Body of pancreas (tissue), 4 donors: ENCODE data around the gene MAML3. TPM values are rescaled to one million over a fixed set of nuclear protein-coding genes. Genes with fewer than 3 reads are reported as not detected.

Experiments used
- ATAC-seq: fragments of 150-250 bp; one replicate; pipeline ENCODE4 v1.9.1; 2016
- DNase-seq, 4 donors: peaks; one replicate each; pipeline ENCODE4 v3.0.0-alpha.2; 2019
- H3K27ac ChIP-seq, 4 donors: fragments of 200-600 bp; sonication (generic); 1 replicate in 3 of 4; 2 replicates in 1 of 4; pipeline versions ENCODE4 v1.5.1 to v1.6.1; 2016 to 2019; ENCODE audit warnings: mild to moderate bottlenecking in 1 of 4, mixed read lengths in 1 of 4, moderate library complexity in 1 of 4
- H3K27me3 ChIP-seq, 2 donors: fragments of 200-600 bp; sonication (generic); one replicate each; pipeline ENCODE4 v1.6.0; 2016; ENCODE audit warnings: mild to moderate bottlenecking in 1 of 2
- H3K36me3 ChIP-seq, 2 donors: fragments of 200-600 bp; sonication (generic); replicated peaks in 1 of 2; 2 replicates each; pipeline ENCODE4 v1.5.1; 2016; ENCODE audit warnings: low read depth in 2 of 2; ENCODE audit not compliant: insufficient read depth in 1 of 2
- H3K4me1 ChIP-seq: fragments of 200-600 bp; sonication (generic); one replicate; pipeline ENCODE4 v1.6.0; 2016
- H3K4me3 ChIP-seq, 2 donors: fragments of 200-600 bp; sonication (generic); 1 replicate in 1 of 2; 2 replicates in 1 of 2; pipeline ENCODE4 v1.5.1; 2016 to 2019
- H3K9me3 ChIP-seq, 3 donors: fragments of 200-600 bp; sonication (generic); 1 replicate in 2 of 3; 2 replicates in 1 of 3; pipeline ENCODE4 v1.5.1; 2016
- POLR2A ChIP-seq, 3 donors: fragments of 450-650 bp; IDR thresholded peaks; one replicate each; pipeline ENCODE4 v1.6.1; 2016; ENCODE audit warnings: antibody characterized with exemption in 3 of 3, mild to moderate bottlenecking in 2 of 3
- WGBS, 2 donors: methylation state at CpG; one replicate each; pipeline ENCODE4 v1.1.5; 2017; 5-methylcytosine and 5-hydroxymethylcytosine counted together
- intact Hi-C: fragments of 100-400 bp; cut with DNase I; formaldehyde crosslinking; loops from one replicate; pipeline ENCODE4 v1.15.1; 2023
- total RNA-seq, 2 donors: library from RNA; depleted of rRNA; stranded (reverse); fragments of >200 nt; gene quantifications; one replicate each; pipeline ENCODE4 v1.1.0, GENCODE V29; 2016
- TF ChIP-seq, protein P1 (sequence below), 7 experiments: fragments of 450-650 bp in 4 of 7; fragments of 200-600 bp in 3 of 7; sonication (generic) in 3 of 7; IDR thresholded peaks; one replicate each; pipeline ENCODE4 v1.5.1; 2016 to 2019; ENCODE audit warnings: antibody characterized with exemption in 7 of 7

The MAML3 gene
- total RNA-seq, 2 donors from 2014 or later, result 11.2 to 11.4 TPM

DNA sequence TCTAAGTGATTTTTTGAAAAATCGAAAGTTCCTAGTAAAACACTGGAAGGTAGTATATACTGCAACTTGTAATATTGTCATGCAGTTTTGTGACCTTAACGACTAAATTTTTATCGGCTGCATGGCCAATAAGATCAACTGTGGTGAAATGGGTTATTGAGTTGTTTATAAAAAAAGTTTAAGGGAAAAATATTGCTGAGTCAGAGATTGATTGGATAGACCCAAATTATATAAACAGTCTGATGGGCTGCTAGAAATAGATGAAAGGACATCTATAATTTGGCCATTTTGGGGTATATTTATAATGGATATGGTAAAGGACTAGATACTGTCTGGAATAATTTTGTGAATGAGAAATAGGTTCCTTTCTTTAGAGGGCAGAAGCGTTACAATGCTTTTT lies 432.2 kb downstream of the MAML3 start:
- intact Hi-C loops, result no loop called here
- H3K27me3 ChIP-seq, result no peaks in the 10 kb centered on the region
- H3K27ac ChIP-seq, result no peak overlapping the region
- WGBS, 2 donors, result 70 to 76% methylated on average over 4 of the region's 4 CpGs
- no peak for ATAC-seq
- no peaks in the 10 kb centered on the region for H3K4me1 ChIP-seq
- H3K4me3 ChIP-seq, result no peak overlapping the region
- TF ChIP-seq, protein P1, sequence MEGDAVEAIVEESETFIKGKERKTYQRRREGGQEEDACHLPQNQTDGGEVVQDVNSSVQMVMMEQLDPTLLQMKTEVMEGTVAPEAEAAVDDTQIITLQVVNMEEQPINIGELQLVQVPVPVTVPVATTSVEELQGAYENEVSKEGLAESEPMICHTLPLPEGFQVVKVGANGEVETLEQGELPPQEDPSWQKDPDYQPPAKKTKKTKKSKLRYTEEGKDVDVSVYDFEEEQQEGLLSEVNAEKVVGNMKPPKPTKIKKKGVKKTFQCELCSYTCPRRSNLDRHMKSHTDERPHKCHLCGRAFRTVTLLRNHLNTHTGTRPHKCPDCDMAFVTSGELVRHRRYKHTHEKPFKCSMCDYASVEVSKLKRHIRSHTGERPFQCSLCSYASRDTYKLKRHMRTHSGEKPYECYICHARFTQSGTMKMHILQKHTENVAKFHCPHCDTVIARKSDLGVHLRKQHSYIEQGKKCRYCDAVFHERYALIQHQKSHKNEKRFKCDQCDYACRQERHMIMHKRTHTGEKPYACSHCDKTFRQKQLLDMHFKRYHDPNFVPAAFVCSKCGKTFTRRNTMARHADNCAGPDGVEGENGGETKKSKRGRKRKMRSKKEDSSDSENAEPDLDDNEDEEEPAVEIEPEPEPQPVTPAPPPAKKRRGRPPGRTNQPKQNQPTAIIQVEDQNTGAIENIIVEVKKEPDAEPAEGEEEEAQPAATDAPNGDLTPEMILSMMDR (IDR thresholded peaks at IDR 0.05), result no peak
- no peak for TF ChIP-seq POLR2A (IDR thresholded peaks at IDR 0.05)
- no peaks in the 10 kb centered on the region for H3K9me3 ChIP-seq
- no peak for DNase-seq
- H3K36me3 ChIP-seq, result peaks cover 0 to 5% of the 10 kb centered on the region in 2 donors

DNA sequence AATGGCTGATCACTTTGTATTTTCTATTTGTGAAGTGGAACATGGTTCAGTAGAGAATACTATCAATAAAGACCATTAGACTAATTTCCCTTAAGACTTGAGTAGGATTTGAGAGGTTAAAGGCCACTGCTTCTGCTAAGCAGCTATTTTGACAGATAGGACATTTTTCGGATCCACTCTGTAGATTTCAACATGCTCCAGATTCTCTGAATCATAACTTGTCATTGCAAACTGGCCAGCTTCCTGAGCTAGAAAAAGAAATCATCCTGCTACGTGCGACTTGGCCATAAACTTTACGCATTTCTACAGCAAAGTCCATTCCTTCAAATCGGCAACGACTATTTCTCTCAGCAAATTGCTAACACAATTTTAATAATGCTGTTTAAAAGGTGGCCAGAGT lies 433.2 kb downstream of the MAML3 start:
- peaks cover 4% of the 10 kb centered on the region for H3K4me1 ChIP-seq
- ATAC-seq, result no peak
- no peak for DNase-seq
- 81 to 89% methylated on average over 6 of the region's 6 CpGs for WGBS, 2 donors
- no peak overlapping the region for H3K27ac ChIP-seq
- peaks cover 0 to 5% of the 10 kb centered on the region in 2 donors for H3K36me3 ChIP-seq
- no peak overlapping the region for H3K4me3 ChIP-seq
- TF ChIP-seq, protein P1 (IDR thresholded peaks at IDR 0.05), result no peak
- TF ChIP-seq POLR2A (IDR thresholded peaks at IDR 0.05), result no peak
- intact Hi-C loops, result no loop called here
- no peaks in the 10 kb centered on the region for H3K9me3 ChIP-seq
- no peaks in the 10 kb centered on the region for H3K27me3 ChIP-seq

DNA sequence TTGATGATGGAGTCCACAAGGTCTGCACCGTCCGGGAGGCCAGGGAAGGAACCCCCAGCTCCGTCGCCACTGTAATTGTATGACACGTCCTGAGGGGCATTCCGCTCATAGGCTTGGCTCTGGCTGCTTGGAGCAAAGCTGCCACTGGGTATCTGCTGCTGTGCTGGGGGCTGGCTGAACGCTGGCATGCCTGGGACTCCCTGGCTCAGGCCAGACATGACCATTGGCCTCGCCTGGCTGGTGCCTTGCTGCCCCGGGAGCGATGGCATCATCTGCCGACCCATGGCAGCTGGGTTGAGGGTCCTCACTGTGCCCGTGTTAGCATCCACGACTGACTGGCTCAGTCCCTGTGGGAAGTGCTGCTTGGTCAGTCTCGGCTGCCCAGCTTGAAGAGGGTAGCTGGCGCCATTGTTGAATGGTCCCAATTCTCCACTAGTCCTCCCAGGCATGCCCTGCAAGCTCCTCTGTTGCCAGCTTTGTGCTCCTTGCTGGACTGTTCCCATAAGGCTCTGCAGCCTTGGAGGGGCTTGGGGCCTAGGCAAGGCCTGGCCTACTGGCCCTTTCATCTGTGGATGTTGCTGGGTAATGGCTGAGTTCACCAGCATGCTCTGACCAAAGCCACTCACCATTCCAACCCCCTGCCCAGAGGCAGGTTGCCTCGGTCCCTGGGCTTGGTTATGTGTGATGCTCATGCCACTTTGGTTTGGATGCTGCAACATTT lies 434.4 kb downstream of the MAML3 start:
- TF ChIP-seq, protein P1 (IDR thresholded peaks at IDR 0.05), result no peak
- no peak for TF ChIP-seq POLR2A (IDR thresholded peaks at IDR 0.05)
- intact Hi-C loops, result no loop called here
- DNase-seq (no peak), ATAC-seq (no peak)
- 93 to 97% methylated on average over 5 to 16 of the region's 16 CpGs for WGBS, 2 donors
- H3K27me3 ChIP-seq, result no peaks in the 10 kb centered on the region
- peaks cover 0 to 5% of the 10 kb centered on the region in 2 donors for H3K36me3 ChIP-seq
- peaks cover 8% of the 10 kb centered on the region for H3K4me1 ChIP-seq
- no peak overlapping the region for H3K4me3 ChIP-seq
- H3K27ac ChIP-seq, result no peak overlapping the region
- no peaks in the 10 kb centered on the region for H3K9me3 ChIP-seq

- peaks cover 0 to 5% of the 10 kb centered on the region in 2 donors for H3K36me3 ChIP-seq
- DNase-seq, result no peak
- WGBS, 2 donors, result 88 to 91% methylated on average over 6 to 10 of the region's 10 CpGs
- intact Hi-C loops, result no loop called here
- H3K4me3 ChIP-seq, result no peak overlapping the region
- no peak for TF ChIP-seq POLR2A (IDR thresholded peaks at IDR 0.05)
- TF ChIP-seq, protein P1 (IDR thresholded peaks at IDR 0.05), result no peak
- no peaks in the 10 kb centered on the region for H3K9me3 ChIP-seq
- H3K27me3 ChIP-seq, result no peaks in the 10 kb centered on the region
- H3K27ac ChIP-seq, result no peak overlapping the region
- ATAC-seq, result no peak
- H3K4me1 ChIP-seq, result peaks cover 8% of the 10 kb centered on the region
Observed at GRCh38 chr4:139718833-139719232, 435.2 kb downstream of the MAML3 start.

- intact Hi-C loops, result no loop called here
- 95 to 98% methylated on average over 4 to 6 of the region's 6 CpGs for WGBS, 2 donors
- Histone ChIP-seq H3K4me1 (peaks cover 8% of the 10 kb centered on the region), H3K27me3 (no peaks in the 10 kb centered on the region), H3K4me3 (no peak overlapping the region), H3K36me3 (peaks cover 0 to 5% of the 10 kb centered on the region in 2 donors), H3K27ac (no peak overlapping the region), H3K9me3 (no peaks in the 10 kb centered on the region)
- DNase-seq, result no peak
- TF ChIP-seq POLR2A (IDR thresholded peaks at IDR 0.05), result no peak
- TF ChIP-seq, protein P1 (IDR thresholded peaks at IDR 0.05), result no peak
- no peak for ATAC-seq
Observed at GRCh38 chr4:139718358-139718757, 435.6 kb downstream of the MAML3 start.
